ENCODE data around the gene NRL.

GRCh38 chr14:24115422-24116127 lies 826 bp upstream of the NRL start:
- TF ChIP-seq EZH2phosphoT487 (IDR thresholded peaks at IDR 0.05; ENCODE audit: low read length), result no peak
- TF ChIP-seq EZH2 (optimal IDR thresholded peaks at IDR 0.05; ENCODE audit: low read depth, low read length), result no peak

All from MM.1S (cell line).